ENCODE data around the gene GADL1.

Gene GADL1

GRCh38 chr3:30848087-30848779, 46.2 kb downstream of the GADL1 start:
- Histone ChIP-seq H3K9me2 (replicated peaks; ENCODE audit: insufficient read depth, low read length) (no peaks in the 10 kb centered on the region), H3K9me3 (ENCODE audit: insufficient read depth, low read length) (no peaks in the 10 kb centered on the region), H3K4me3 (ENCODE audit: insufficient read depth, low read length, poor library complexity, severe bottlenecking) (no peak overlapping the region), H2AFZ (ENCODE audit: low read depth, low read length, severe bottlenecking) (no peak overlapping the region), H4K20me1 (ENCODE audit: low read depth, low read length) (no peaks in the 10 kb centered on the region), H3K79me2 (ENCODE audit: insufficient read depth, low read length) (no peaks in the 10 kb centered on the region), H3K36me3 (ENCODE audit: low read length) (no peaks in the 10 kb centered on the region), H3K27me3 (ENCODE audit: low read length) (no peaks in the 10 kb centered on the region), H3K9ac (ENCODE audit: low read length) (no peak overlapping the region), H3F3A (ENCODE audit: insufficient read depth) (no peaks in the 10 kb centered on the region), H3K4me2 (ENCODE audit: low read depth, low read length, poor library complexity, severe bottlenecking) (no peak overlapping the region), H3K27ac (ENCODE audit: low read depth, low read length) (no peak overlapping the region)
- TF ChIP-seq EZH2phosphoT487 (conservative IDR thresholded peaks at IDR 0.05; ENCODE audit: low read length) (no peak), CTCF (IDR thresholded peaks at IDR 0.05; ENCODE audit: insufficient read depth, low read length, poor library complexity, severe bottlenecking) (no peak)

- no peak for TF ChIP-seq CTCF (IDR thresholded peaks at IDR 0.05; ENCODE audit: insufficient read depth, low read length, poor library complexity, severe bottlenecking)
- TF ChIP-seq EZH2phosphoT487 (conservative IDR thresholded peaks at IDR 0.05; ENCODE audit: low read length), result no peak
- Histone ChIP-seq H4K20me1 (ENCODE audit: low read depth, low read length) (no peaks in the 10 kb centered on the region), H3K9ac (ENCODE audit: low read length) (no peak overlapping the region), H3F3A (ENCODE audit: insufficient read depth) (no peaks in the 10 kb centered on the region), H3K4me3 (ENCODE audit: insufficient read depth, low read length, poor library complexity, severe bottlenecking) (no peak overlapping the region), H3K9me2 (replicated peaks; ENCODE audit: insufficient read depth, low read length) (no peaks in the 10 kb centered on the region), H3K36me3 (ENCODE audit: low read length) (no peaks in the 10 kb centered on the region), H3K4me2 (ENCODE audit: low read depth, low read length, poor library complexity, severe bottlenecking) (no peak overlapping the region), H3K9me3 (ENCODE audit: insufficient read depth, low read length) (no peaks in the 10 kb centered on the region), H2AFZ (ENCODE audit: low read depth, low read length, severe bottlenecking) (no peak overlapping the region), H3K27me3 (ENCODE audit: low read length) (no peaks in the 10 kb centered on the region), H3K79me2 (ENCODE audit: insufficient read depth, low read length) (no peaks in the 10 kb centered on the region), H3K27ac (ENCODE audit: low read depth, low read length) (no peak overlapping the region)
These were observed 46.9 kb downstream of the GADL1 start for GRCh38 chr3:30847592-30847991.

GRCh38 chr3:30845606-30846005, 48.9 kb downstream of the GADL1 start:
- Histone ChIP-seq H3K79me2 (ENCODE audit: insufficient read depth, low read length) (no peaks in the 10 kb centered on the region), H3K36me3 (ENCODE audit: low read length) (no peaks in the 10 kb centered on the region), H4K20me1 (ENCODE audit: low read depth, low read length) (no peaks in the 10 kb centered on the region), H3K4me2 (ENCODE audit: low read depth, low read length, poor library complexity, severe bottlenecking) (no peak overlapping the region), H3K9ac (ENCODE audit: low read length) (no peak overlapping the region), H2AFZ (ENCODE audit: low read depth, low read length, severe bottlenecking) (no peak overlapping the region), H3K9me3 (ENCODE audit: insufficient read depth, low read length) (no peaks in the 10 kb centered on the region), H3F3A (ENCODE audit: insufficient read depth) (no peaks in the 10 kb centered on the region), H3K27ac (ENCODE audit: low read depth, low read length) (no peak overlapping the region), H3K27me3 (ENCODE audit: low read length) (no peaks in the 10 kb centered on the region), H3K9me2 (replicated peaks; ENCODE audit: insufficient read depth, low read length) (no peaks in the 10 kb centered on the region), H3K4me3 (ENCODE audit: insufficient read depth, low read length, poor library complexity, severe bottlenecking) (no peak overlapping the region)
- TF ChIP-seq CTCF (IDR thresholded peaks at IDR 0.05; ENCODE audit: insufficient read depth, low read length, poor library complexity, severe bottlenecking) (no peak), EZH2phosphoT487 (conservative IDR thresholded peaks at IDR 0.05; ENCODE audit: low read length) (no peak)
